Measurements from ENCODE around the gene RNF144A.

DNA sequence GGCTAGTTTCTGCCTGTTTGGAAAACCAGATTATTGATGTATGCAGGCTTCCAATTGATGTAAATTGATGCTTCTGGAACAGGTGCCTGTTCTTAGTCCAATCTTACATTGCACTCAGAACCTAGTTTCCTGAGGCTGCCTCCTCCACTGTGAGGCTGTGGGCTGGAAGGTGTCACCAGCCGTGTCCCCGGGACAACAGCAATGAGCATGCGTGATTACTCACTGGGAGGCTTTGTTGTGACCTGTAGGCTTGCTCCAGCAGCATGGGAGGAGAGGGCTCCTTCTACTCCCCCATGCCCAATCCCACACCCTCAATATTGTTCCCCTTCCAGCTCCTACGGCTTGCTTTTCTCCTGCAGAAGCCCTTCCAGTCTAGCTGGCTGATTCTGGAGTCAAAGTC lies 28.5 kb upstream of the RNF144A start:
- TF ChIP-seq YY1 (IDR thresholded peaks at IDR 0.05; ENCODE audit: insufficient read depth, insufficient read length) = no peak
- TF ChIP-seq ZNF274 (IDR thresholded peaks at IDR 0.05; ENCODE audit: low read depth, low read length) = no peak

Measured in NT2/D1 (cell line).